SK-MEL-5 (cell line): ENCODE data around the gene PCSK2. TPM values are rescaled to one million over a fixed set of nuclear protein-coding genes. Genes with fewer than 3 reads are reported as not detected.

ENCODE experiments used
- DNase-seq: peaks from one replicate; pipeline ENCODE4 v3.0.0-alpha.2; 2016; ENCODE audit warnings: low read depth, low spot score
- in situ Hi-C: cut with HindIII; loops from 2 replicates; pipeline ENCODE4 v1.10.0; 2016; ENCODE audit warnings: low sequenced_read_pairs, high pct_unique_total_duplicates, low pct_unique_long_range_greater_than_20kb
- total RNA-seq: library from RNA; depleted of rRNA; stranded (reverse); fragments of >200 nt; shearing (Covaris generic); gene quantifications from 2 replicates; pipeline ENCODE4 v1.2.3, GENCODE V29; 2014

PCSK2 gene
- total RNA-seq, 1 experiment from 2014 or later: 0.63 TPM

DNA sequence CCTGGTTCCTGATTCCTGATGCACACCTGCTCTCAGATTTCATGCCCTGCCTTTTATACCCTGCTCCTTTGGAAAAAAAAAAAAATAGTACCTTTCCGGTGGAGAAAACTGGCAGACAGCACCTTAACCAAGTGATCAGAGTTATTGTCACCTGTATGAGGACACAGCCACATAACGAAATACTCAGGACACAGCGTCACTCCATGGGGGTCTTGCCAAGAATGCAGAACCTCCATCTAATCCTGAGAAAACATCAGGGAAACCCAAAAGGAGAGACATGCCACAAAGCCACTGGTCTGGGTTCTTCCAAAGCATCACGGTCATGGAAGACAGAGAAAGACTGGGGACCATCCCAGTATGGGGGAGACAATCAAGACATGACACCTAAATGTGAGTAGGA, 275.3 kb downstream of the PCSK2 start:
- no peak for DNase-seq
- in situ Hi-C loops: no loop called here

DNA sequence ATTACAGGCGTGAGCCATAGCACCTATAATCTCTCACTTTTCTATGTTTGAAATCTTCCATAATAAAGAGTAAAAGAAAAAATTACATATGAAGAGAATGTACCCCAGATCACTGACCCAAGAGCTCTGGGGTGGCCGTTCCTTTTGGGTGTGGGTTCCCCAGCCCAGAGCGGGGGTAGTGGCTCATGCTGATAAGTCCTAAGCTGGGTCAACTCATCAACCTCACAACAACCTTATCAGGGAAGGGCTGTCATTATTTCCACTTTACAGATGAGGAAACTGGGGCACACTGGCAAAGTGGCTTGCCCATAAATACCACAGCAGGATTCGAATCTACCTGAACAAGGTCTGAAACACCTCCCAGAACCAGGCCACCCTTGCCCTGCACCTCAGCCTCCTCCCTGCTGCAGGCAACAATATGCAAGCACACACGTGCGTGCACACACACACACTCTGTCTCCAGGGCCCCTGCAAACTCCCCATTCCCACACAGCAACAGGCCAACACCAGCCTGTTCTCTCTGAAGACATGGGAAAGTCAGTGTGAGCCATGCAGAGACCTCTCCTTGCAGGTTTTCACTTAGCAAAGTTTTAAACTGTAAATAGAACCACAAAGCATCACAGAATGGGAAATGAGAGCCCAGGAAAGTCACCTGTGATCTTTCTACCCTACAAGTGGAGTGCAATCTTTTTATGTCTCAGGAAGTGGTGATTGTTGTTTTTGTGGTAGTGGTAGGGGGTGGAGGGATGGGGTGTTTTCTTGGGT, 276.6 kb downstream of the PCSK2 start:
- no peak for DNase-seq
- in situ Hi-C loops: no loop called here

DNA sequence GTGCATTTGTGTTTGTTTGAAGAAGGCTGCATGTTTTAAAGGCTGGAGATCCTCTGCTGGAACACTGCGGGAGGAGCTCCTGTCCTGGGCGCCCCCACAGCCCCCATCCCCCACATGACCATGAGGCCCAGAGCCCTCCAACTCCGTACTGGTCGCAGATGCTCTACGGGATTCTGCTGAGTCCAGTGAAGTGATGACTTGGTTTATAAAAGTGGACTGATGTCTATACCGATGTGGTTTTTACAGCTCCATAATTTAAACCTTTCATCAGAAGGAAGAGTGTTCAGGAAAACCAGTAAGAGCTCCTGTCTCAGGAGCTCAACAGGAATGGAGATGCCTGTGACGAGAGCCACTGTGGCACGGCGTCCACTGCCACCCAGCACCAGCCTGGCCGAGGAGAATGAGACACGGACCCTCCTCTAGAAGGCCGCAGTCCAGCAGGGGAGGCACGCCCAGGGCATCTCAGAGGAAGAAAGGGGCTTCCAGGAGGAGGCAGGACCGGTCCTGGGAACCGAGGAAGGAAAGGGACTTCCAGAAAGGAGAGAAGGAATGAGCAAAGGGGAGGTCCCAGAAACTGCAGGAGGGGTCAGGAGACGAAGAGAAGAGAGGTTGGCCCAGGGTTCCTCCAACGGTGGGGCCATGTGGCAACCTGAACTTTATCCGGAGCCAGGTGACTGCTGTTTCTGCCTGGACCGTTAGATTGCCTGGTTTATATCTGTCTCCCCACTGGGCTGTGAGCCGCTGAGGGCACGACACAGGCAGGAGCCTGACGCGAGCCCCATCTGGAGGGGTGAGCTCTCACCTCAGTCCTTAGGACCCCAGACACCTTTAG, 277.4 kb downstream of the PCSK2 start:
- DNase-seq: no peak
- in situ Hi-C loops: no loop called here

DNA sequence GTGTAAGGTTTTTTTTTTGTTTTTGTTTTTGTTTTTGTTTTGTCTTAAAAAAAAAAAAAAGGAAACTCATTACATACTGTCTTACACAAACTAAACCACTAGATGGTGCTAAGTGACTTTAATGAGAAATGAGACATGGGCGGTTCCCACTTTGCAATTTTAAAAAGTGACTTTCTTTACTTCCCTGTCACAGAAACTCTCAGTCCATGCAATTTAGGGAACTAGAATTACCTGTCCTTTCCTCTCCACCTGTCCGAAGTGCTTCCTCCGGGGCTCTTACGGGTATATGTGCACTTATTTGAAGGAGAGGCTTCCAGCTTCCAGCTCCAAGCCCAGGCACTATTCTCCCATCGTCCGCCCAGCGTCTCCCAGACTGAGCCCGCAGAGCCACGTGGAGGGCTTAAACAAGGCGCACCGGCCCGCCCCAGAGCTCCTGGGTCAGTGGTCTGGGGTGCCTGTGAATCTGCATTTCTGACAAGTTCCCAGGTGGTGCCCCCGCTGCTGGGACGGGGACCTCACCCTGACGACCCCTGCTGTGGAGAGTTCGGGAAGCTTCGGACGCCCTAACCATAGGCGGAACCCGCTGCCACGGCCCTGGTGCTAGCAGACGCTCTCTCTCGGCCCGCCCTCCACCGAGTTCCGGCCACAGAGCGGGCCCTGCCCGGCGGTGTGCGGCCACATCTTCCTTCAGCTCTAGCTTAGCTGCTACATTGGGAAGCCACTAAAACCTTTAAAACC, 278.2 kb downstream of the PCSK2 start:
- in situ Hi-C loops: no loop called here
- peak; percentile 69 for DNase-seq

DNA sequence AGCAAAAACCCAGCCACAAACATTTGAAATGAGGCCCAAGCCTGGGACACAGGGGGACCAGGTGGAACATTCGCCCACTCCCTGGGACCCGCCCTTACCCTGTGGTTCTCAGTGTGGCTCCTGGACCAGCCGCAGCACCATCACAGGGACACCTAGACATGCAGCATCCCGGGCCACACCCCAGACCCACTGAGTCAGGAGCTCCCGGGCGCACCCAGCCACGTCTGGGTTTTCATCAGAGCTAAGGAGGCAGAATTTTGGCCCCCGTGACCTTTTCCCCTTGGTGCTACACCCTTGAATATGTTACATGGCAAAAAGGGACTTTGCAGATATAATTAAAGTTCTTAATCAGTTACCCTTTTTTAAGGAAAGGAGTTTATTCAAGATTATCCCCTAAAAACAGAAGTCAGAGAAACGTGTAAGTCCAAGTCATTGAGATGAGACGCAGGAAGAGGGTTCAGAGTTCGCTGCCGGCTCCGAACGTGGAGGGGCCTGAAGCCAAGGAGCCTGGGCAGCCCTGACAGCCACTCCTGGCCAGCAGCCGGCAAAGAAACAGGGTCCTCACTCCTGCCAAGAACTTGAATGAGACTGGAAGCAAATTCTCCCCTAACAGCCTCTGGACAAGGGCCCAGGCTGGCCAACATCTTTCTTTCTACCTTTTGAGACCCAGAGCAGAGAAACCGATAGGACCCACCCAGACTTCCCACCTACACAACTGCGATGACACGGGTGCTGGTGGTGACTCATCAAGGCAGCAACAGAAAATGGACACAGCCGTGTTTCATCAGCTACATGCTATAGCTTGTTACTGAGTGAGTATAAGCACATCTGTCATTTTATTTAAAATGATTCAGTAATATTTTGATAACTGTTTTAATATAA, 279.0 kb downstream of the PCSK2 start:
- in situ Hi-C loops: no loop called here

DNA sequence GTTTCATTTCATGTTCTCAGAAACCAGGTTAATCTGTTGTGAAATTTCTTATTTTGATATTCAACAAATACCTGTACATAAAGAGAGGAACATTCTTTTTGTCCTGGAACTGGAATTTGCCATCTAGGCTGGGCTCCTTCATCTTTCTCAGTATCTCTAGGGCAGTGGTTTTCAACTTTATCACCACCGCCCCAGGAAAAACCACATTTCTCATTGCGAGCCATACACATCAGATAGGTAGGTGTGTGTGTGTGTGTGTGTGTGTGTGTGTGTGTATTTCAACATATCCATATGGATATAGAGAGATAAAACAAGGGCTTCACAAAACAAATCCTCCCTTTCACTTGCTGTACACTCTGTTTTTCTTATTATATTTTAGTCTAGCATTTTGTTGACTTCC, 280.2 kb downstream of the PCSK2 start:
- in situ Hi-C loops: no loop called here

More for the DNA sequence above, 279.0 kb downstream of the PCSK2 start:
- no peak for DNase-seq

DNA sequence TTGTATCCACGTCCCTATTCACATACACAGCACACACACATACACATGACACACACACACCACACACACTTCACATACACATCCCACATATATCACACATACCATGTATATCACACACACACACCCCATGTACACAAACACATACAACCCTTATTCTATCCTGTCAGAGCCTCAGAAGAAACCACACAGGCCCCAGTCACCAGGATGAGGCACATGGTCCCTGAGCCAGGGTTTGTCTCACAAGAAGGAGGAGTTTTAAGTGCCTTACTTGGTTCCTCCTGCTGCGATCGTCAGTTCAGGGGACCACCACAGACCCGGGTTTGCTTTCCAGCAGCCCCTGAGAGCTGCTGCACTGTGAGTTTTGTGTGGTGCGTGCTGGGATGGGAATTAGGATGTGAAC, 280.7 kb downstream of the PCSK2 start:
- no peak for DNase-seq
- in situ Hi-C loops: no loop called here

More for the DNA sequence above, 280.2 kb downstream of the PCSK2 start:
- DNase-seq: no peak

DNA sequence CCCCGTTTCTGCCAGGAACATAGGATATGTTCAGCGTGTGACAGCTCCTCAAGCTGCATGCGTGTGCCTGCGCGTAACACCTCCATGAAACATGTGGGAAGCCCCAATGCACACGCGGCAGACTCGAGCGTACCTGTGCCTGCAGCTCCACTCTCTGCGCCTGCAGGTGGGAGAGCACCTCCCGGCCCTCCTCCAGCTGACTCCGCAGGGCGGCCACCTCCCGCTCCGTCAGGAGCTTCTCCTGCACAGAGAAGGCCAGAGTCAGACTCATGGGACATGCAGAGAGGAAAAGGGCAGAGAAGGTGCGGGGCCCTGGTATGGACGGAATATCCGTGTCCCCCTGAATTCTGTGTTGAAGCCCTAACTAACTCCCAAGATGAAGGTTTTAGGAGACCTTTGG, 281.9 kb downstream of the PCSK2 start:
- DNase-seq: no peak
- in situ Hi-C loops: no loop called here

DNA sequence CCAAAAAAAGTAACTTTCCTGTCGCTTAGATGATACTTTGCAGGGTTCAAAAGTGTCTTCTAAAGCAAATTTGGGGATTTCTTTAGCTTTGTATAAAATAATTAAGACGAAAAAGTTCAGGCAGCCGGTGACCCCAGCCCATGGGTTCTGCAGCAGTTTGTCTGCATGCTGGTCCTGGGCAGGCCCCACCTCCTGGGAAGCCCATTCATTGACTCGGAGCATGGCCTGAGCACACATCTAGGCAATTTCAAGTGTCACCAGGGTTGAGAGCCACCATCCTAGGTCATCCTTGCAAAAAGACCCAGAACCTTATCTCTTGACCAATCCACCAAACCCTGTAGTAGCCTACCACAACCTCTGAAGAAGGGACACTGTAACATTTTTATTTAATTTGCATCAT, 283.7 kb downstream of the PCSK2 start:
- DNase-seq: no peak
- in situ Hi-C loops: no loop called here

DNA sequence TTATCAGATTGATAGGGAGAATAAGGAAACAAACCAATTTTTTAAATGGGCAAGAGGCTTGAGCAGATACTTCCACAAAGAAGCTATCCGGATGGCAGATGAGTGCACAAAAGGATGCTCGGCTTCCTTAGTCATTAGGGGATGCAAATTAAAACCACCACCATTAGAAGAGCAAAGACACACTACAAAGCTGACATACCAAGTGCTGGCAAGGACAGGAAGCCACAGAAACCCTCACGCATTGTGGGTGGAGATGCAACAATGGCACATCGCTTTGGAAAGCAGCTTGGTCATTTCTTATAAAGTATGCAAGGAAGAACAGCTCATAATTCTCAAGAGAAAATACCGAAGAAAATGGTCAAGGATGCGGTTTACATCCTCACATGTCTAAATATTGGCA, 284.6 kb downstream of the PCSK2 start:
- in situ Hi-C loops: no loop called here
- no peak for DNase-seq

DNA sequence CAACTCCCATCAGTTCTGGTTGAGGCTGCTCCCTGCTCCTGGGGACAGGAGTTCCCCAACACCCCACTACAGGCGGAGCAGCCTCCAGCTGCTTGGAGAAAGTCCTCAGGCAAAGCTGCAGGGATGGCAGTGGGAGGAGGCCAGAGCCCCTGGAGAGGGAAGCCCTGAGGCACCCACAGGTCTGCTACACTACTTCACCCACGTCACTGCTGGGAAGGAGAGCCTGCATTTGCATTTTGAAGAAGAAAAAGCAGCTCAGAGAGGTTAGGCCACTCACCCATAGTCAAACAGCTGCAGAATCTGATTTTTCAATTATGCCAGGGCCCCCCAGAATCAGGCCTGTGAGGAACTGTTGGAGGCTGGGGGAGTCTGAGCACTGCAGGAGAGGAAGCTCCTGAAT, 287.1 kb downstream of the PCSK2 start:
- DNase-seq: no peak
- in situ Hi-C loops: no loop called here

DNA sequence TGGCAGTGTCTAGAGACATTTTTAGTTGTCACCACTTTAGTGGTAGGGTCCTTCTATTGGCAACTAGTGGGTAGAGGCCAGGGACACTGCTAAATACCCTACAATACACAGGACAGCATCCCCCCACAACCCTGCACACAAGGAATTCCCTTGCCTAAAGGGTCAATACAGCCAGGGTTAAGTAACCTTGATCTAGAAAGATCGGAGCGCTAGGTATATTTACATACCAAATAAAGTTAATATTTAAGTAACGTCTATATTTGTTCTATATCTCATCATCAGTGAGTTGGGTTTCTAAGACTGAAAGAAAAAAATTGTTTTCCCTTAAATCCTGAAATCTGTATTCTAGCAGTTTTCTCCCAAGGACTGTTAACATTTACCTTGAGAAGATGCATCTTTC, 288.2 kb downstream of the PCSK2 start:
- no peak for DNase-seq
- in situ Hi-C loops: no loop called here

DNA sequence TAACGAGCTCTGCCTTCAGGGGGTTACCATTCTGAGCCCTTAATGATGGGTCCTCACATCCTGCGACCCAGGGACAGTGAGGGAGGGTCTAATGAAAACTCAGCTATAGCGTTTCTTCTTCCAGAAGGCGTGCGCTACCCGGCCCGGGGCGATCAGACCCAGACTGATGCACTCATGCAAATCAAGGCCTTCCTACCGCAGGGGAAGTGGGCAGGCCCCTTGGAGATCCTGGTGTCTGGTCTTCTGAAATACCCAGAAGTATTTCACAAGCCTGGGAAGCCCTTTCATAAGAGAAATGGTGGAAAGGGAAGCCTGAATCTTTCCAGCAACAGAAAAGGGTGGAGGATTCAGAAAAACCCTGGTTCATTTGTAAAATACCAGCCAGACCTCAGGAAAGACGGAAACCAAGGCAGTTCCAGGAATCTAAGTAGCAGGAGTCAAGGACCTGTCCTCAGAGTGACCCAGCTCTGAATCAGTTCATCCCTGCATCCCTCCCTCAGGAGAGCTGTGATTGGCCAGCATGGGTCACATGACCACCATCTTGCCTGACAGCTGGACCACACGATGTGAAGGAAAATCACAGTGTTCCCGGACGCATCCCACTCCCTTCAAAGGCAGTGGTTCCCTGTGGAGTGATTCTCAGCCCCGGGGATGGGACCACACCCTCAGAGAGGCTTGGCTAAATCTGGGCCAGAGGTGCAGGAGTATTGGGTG, 291.7 kb downstream of the PCSK2 start:
- in situ Hi-C loops: no loop called here
- peak; percentile 26 for DNase-seq

DNA sequence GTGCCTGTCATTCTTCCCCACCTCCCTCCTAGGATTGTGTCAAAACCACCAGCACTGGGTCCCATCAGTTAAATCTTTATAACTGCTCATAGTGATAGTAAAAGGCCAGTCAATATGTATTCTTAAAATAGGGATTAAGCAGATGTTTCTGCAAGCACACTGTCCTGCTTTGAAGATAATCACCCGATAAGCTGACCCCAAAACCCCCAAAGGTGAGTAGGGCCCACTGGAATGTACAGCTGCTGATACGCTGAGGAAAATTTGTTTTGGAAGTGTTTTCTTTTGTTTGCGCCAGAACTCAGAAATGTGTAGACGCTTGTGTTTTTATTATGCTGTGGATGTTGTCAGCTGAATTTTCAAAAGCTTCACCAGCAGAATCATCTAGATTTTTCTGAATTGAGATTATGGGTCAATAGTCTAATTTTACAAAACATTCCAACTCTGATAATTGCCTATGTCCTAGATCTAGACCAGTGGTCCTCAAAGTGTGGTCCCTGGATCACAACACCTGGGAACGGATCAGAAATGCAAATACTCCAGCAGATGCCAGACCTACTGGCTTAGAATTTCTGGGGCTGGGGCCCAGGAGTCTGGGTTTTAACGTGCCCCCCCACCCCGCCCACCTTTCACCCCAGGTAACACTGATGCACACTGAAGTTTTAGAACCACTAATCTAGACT, 292.9 kb downstream of the PCSK2 start:
- in situ Hi-C loops: loop anchor here (10.0 kb wide), 1 partner anchor 385 kb away; no protein-coding TSS in a partner anchor
- no peak for DNase-seq

DNA sequence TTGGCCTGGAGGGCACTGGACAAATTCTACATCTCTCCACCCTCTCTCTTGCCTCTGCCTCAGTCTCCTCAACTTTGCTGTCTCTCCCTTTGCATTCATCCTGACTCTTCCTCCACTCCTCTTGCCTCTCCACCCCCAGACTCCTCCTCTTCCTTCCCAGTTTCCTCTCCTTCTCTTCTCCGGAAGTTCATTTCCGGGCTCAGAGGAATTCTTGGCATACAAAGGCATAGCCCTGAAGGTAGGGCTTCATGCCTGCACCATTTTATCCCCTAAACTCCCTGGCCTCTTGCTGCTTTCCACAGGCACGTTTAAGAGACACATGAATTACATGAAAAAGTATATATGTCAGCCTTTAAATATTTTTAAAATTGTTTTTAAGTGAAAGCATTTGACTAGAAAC, 293.7 kb downstream of the PCSK2 start:
- in situ Hi-C loops: loop anchor here (10.0 kb wide), 1 partner anchor 384 kb away; no protein-coding TSS in a partner anchor
- DNase-seq: peak; percentile 46

DNA sequence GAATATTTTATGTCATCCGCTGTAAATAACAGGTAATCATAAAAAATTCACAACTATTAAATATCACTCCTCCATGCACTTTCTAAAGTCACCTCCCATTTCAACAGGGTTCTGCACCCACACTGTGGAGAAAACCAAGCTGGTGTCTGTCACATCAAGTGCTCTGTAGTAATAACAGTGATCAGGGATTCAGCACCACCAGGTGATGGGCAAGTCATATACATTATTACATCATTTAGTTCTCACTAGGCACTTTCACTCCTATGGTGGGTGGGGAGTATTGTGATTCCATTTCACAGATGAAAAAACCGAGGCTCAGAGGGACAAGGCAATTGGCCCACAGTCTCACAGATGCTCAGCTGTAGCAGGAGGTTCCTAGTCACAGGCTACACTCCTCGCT, 295.7 kb downstream of the PCSK2 start:
- DNase-seq: no peak
- in situ Hi-C loops: loop anchor here (10.0 kb wide), 1 partner anchor 382 kb away; no protein-coding TSS in a partner anchor
